Activated CD4-positive, alpha-beta memory T cell treated with anti-CD3 and anti-CD28 coated beads, Interleukin-2, amount 10 ng/mL, durations not matched to agents 7 days and 5 days (primary cell): Measurements from ENCODE around the gene FERMT3. TPM values are rescaled to one million over a fixed set of nuclear protein-coding genes. Genes with fewer than 3 reads are reported as not detected.
A peak's percentile ranks its signal among the peaks of the same experiment; 100 is the strongest.

ENCODE experiments used
- CTCF ChIA-PET: fragments of 350-600 bp; sonication (Branson Sonifier 250); formaldehyde crosslinking; loops from one replicate; lab custom pipeline; 2021; ENCODE audit warnings: antibody characterized with exemption, inconsistent platforms; lab: Charles Lee
- POLR2A ChIA-PET: fragments of 350-600 bp; sonication (Branson Sonifier 250); formaldehyde crosslinking; loops from one replicate; lab custom pipeline; 2021; ENCODE audit warnings: antibody characterized with exemption; lab: Charles Lee
- DNase-seq: peaks from one replicate; pipeline ENCODE4 v3.0.0-alpha.2; 2020
- H3K27ac Mint-ChIP-seq: one replicate; pipeline ENCODE4 v1.8.0; 2021; ENCODE audit warnings: mild to moderate bottlenecking, mixed read lengths
- H3K27me3 Mint-ChIP-seq: one replicate; pipeline ENCODE4 v1.8.0; 2021; ENCODE audit warnings: mixed read lengths
- H3K36me3 Mint-ChIP-seq: one replicate; pipeline ENCODE4 v1.8.0; 2021; ENCODE audit warnings: low read depth, mixed read lengths
- H3K4me1 Mint-ChIP-seq: one replicate; pipeline ENCODE4 v1.8.0; 2021; ENCODE audit warnings: mixed read lengths
- H3K4me3 Mint-ChIP-seq: one replicate; pipeline ENCODE4 v1.8.0; 2021; ENCODE audit warnings: mild to moderate bottlenecking, mixed read lengths
- H3K9me3 Mint-ChIP-seq: one replicate; pipeline ENCODE4 v1.8.0; 2021; ENCODE audit warnings: mixed read lengths
- total RNA-seq, 2 experiments: library from RNA; stranded (reverse); gene quantifications; one replicate each; pipeline ENCODE4 v1.2.3, GENCODE V29; 2021

FERMT3 gene
- total RNA-seq, 2 experiments from 2014 or later: 195 to 199 TPM

GRCh38 chr11:64231546-64231945, 25.0 kb downstream of the FERMT3 start:
- Mint-ChIP-seq H3K27me3 (no peaks in the 10 kb centered on the region), H3K27ac (no peak overlapping the region), H3K9me3 (no peaks in the 10 kb centered on the region), H3K4me1 (peaks cover 56% of the 10 kb centered on the region), H3K36me3 (peaks cover 14% of the 10 kb centered on the region), H3K4me3 (peak overlapping the region; percentile 85)
- DNase-seq: no peak
- POLR2A ChIA-PET: interaction anchor here (1.4 to 6.7 kb wide), 4 partner anchors 12 to 73 kb away, joined by 4 to 49 read pairs (median 8); partner anchors contain the start of genes FERMT3, FKBP2 and STIP1
- CTCF ChIA-PET: no interaction called here

- ChIA-PET CTCF (interaction anchor here (0.8 kb wide), 2 partner anchors 28 to 85 kb away, joined by 3 to 5 read pairs; partner anchors contain the start of gene TRMT112), POLR2A (interaction anchor here (1.0 to 6.7 kb wide), 6 partner anchors 8 to 69 kb away, joined by 3 to 49 read pairs (median 4); partner anchors contain the start of genes FERMT3, FKBP2 and STIP1)
- Mint-ChIP-seq H3K27me3 (no peaks in the 10 kb centered on the region), H3K9me3 (no peaks in the 10 kb centered on the region), H3K4me3 (peak overlapping the region; percentile 85), H3K36me3 (peaks cover 16% of the 10 kb centered on the region), H3K27ac (no peak overlapping the region), H3K4me1 (peaks cover 50% of the 10 kb centered on the region)
- DNase-seq: no peak
Observed at GRCh38 chr11:64232182-64232966, 25.9 kb downstream of the FERMT3 start.

- no peaks in the 10 kb centered on the region for H3K9me3 Mint-ChIP-seq
- peak overlapping the region; percentile 53 for H3K4me3 Mint-ChIP-seq
- CTCF ChIA-PET: interaction anchor here (0.8 kb wide), 2 partner anchors 29 to 85 kb away, joined by 3 to 5 read pairs; partner anchors contain the start of gene TRMT112
- H3K27me3 Mint-ChIP-seq: no peaks in the 10 kb centered on the region
- peaks cover 48% of the 10 kb centered on the region for H3K4me1 Mint-ChIP-seq
- POLR2A ChIA-PET: interaction anchor here (1.0 to 6.7 kb wide), 8 partner anchors 9 to 68 kb away, joined by 3 to 49 read pairs (median 4); partner anchors contain the start of genes FERMT3, FKBP2 and STIP1
- no peak for DNase-seq
- H3K27ac Mint-ChIP-seq: no peak overlapping the region
- peaks cover 19% of the 10 kb centered on the region for H3K36me3 Mint-ChIP-seq
Observed at GRCh38 chr11:64232967-64233315, 26.4 kb downstream of the FERMT3 start.

DNA sequence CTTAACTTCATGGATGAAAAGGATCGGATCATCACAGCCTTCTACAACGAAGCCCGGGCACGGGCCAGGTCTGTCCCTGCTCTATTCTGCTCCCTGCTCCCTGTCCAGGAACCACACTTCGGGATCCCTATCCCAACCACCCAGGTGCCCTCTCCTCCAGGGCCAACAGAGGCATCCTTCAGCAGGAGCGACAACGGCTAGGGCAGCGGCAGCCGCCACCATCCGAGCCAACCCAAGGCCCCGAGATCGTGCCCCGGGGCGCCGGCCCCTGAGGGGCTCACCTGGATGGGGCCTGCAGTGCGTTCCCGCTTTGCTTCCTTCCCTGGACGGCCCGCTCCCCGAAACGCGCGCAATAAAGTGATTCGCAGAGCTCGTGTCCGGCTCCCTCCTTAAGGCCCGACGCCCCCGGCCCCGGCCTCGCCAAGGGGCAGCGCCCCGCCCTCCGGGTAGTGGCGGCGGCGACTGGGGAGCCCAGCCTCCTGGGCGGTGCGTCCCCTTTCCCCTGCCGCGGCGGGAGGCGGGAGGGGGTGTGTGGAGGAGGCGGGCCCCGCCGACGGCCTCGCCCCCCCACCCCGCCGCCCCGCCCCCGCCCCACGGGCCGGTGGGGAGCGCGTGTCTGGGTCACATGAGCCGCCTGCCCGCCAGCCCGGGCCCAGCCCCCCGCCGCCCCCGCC, 27.5 kb downstream of the FERMT3 start, which contains the start of gene VEGFB:
Gene VEGFB (plus strand): TSS at position 672 of the 674 bp plus-strand sequence. CDS start 250 bp downstream, outside the sequence.
- peak; percentile 79 for DNase-seq
- Mint-ChIP-seq H3K9me3 (no peaks in the 10 kb centered on the region), H3K36me3 (peaks cover 18% of the 10 kb centered on the region), H3K27me3 (no peaks in the 10 kb centered on the region), H3K4me3 (peak within 1 kb of the TSS; percentile 83), H3K27ac (peak within 1 kb of the TSS; percentile 26), H3K4me1 (peaks cover 46% of the 10 kb centered on the region)
- POLR2A ChIA-PET: interaction anchor here (0.7 to 6.7 kb wide), 6 partner anchors 9 to 48 kb away, joined by 3 to 49 read pairs (median 7); partner anchors contain the start of genes FERMT3, FKBP2 and STIP1
- CTCF ChIA-PET: interaction anchor here (2.0 kb wide), 1 partner anchor 16 kb away, joined by 5 read pairs; no protein-coding TSS in a partner anchor

DNA sequence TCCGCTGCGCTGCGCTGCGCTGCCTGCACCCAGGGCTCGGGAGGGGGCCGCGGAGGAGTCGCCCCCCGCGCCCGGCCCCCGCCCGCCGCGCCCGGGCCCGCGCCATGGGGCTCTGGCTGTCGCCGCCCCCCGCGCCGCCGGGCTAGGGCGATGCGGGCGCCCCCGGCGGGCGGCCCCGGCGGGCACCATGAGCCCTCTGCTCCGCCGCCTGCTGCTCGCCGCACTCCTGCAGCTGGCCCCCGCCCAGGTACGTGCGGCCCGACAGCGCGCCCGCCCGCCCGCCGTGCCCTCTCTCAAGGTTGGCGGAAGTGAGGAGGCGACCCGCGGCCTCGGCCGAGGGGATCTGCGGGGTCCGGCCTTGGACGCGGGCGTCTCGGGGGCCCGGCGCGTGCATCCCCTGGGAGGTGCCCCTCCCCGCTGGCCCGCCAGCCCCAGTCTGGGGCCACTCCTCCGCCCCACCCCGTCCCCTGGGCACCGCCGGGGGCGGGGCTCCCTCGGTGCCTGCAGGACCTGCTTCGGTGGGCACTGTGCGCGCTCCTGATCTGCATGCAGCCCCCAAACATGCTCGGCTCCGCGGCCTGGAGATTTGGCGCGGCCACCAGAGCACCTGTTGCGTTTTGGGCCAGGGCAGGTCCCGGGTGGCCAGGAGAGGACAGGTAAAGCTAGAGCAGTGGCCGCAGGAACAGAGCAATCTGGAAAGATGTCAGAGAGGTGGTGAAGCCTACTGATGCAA, 28.3 kb downstream of the FERMT3 start:
- POLR2A ChIA-PET: interaction anchor here (0.5 to 6.7 kb wide), 5 partner anchors 9 to 49 kb away, joined by 3 to 49 read pairs (median 5); partner anchors contain the start of genes FERMT3, FKBP2, NUDT22 and STIP1
- Mint-ChIP-seq H3K9me3 (no peaks in the 10 kb centered on the region), H3K4me1 (peaks cover 43% of the 10 kb centered on the region), H3K4me3 (peak overlapping the region; percentile 83), H3K36me3 (peaks cover 12% of the 10 kb centered on the region), H3K27me3 (no peaks in the 10 kb centered on the region), H3K27ac (no peak overlapping the region)
- CTCF ChIA-PET: interaction anchor here (2.0 kb wide), 1 partner anchor 15 kb away, joined by 5 read pairs; no protein-coding TSS in a partner anchor
- DNase-seq: peak; percentile 65

DNA sequence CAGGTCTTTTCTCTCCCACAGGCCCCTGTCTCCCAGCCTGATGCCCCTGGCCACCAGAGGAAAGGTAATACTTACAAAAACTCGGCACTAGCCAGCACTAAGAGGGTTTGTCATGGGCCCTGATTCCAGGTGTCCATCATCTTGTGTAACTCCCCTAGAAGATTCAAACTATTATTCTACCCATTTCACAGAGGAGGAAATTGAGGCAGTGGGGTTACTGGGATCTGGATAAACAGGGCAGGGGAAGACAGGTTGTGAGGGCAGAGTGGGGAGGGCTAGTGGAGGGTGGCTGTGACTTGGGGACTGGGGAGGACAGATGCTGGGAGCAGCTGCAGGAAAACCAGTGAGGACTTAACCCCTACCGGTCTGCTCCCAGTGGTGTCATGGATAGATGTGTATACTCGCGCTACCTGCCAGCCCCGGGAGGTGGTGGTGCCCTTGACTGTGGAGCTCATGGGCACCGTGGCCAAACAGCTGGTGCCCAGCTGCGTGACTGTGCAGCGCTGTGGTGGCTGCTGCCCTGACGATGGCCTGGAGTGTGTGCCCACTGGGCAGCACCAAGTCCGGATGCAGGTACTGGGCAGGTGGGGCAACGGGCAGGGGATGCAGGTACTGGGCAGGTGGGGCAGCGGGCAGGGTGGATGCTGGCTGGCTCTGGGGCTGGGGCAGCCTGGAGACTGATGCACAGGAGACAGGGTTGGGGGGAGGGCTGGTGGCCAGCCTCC, 29.1 kb downstream of the FERMT3 start:
- Mint-ChIP-seq H3K27ac (no peak overlapping the region), H3K4me3 (peak overlapping the region; percentile 83), H3K9me3 (no peaks in the 10 kb centered on the region), H3K4me1 (peaks cover 46% of the 10 kb centered on the region), H3K36me3 (peaks cover 12% of the 10 kb centered on the region), H3K27me3 (no peaks in the 10 kb centered on the region)
- DNase-seq: no peak
- ChIA-PET POLR2A (interaction anchor here (0.6 to 2.1 kb wide), 7 partner anchors 10 to 900 kb away, joined by 3 to 10 read pairs (median 3); partner anchors contain the start of genes FERMT3, NUDT22, STIP1 and TRPT1), CTCF (interaction anchor here (1.6 to 2.2 kb wide), 3 partner anchors 15 to 68 kb away, joined by 5 to 10 read pairs (median 5); partner anchors contain the start of gene FERMT3)

DNA sequence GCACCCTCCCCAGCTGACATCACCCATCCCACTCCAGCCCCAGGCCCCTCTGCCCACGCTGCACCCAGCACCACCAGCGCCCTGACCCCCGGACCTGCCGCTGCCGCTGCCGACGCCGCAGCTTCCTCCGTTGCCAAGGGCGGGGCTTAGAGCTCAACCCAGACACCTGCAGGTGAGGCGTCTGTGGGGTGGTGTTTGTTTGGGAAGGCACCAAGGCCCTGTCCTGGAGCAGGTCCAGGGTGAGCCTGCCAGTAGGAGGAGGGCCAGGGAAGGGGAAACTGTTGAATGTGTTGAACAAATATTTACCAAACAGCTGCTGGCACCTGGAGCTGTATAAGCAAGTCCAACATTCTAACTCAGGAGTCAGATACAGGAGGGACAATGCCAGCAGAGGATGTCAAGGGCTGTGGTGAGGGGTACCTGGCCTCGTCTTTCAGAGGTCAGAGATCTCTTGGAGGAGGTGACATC, 31.0 kb downstream of the FERMT3 start:
- ChIA-PET POLR2A (interaction anchor here (1.5 to 3.6 kb wide), 2 partner anchors 11 to 30 kb away, joined by 9 to 19 read pairs; partner anchors contain the start of genes FERMT3, NUDT22 and TRPT1), CTCF (interaction anchor here (1.6 to 2.2 kb wide), 2 partner anchors 31 to 66 kb away, joined by 5 to 10 read pairs; partner anchors contain the start of gene FERMT3)
- Mint-ChIP-seq H3K9me3 (no peaks in the 10 kb centered on the region), H3K36me3 (peaks cover 12% of the 10 kb centered on the region), H3K4me1 (peaks cover 40% of the 10 kb centered on the region), H3K27me3 (no peaks in the 10 kb centered on the region), H3K4me3 (no peak overlapping the region), H3K27ac (no peak overlapping the region)
- no peak for DNase-seq

DNA sequence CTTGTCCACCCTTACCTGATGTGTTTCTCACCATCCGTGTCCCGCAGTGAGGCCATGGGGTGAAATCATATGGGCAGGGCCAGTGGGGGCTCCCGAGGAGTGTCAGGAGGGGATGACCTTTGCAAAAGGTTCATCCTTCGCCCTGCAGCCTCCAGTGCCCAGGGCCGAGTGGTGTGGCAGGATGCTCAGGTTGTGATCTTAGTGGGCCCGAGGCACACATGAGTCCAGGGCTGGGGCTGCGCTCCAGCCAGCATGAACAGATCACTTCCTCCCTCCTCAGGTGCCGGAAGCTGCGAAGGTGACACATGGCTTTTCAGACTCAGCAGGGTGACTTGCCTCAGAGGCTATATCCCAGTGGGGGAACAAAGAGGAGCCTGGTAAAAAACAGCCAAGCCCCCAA, 31.6 kb downstream of the FERMT3 start:
- Mint-ChIP-seq H3K4me3 (no peak overlapping the region), H3K27me3 (no peaks in the 10 kb centered on the region), H3K36me3 (peaks cover 10% of the 10 kb centered on the region), H3K9me3 (no peaks in the 10 kb centered on the region), H3K4me1 (peaks cover 41% of the 10 kb centered on the region), H3K27ac (peak overlapping the region; percentile 48)
- ChIA-PET POLR2A (interaction anchor here (1.5 to 4.8 kb wide), 4 partner anchors 12 to 34 kb away, joined by 4 to 45 read pairs (median 14); partner anchors contain the start of genes FERMT3, NUDT22 and TRPT1), CTCF (no interaction called here)
- no peak for DNase-seq

DNA sequence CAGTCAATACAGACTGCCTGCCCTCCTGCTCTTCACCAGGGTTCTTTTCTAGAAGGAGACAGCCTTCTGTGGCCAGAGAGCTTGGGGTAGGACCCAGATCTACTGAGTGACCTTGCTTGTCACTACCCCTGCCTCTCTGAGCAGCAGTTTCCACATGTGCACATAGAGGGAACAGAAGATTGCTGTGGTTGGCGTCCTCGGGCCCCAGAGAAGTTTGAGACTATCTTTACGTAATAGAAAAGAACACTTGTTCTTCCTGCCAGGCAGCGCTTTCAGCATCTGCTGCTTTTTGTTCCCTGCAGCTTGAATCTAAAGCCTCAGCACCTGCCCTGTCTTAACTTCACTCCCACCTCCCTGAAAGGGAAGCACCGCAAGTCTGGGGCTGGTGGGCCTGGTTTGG, 32.5 kb downstream of the FERMT3 start:
- ChIA-PET CTCF (interaction anchor here (2.0 kb wide), 1 partner anchor 62 kb away, joined by 5 read pairs; no protein-coding TSS in a partner anchor), POLR2A (interaction anchor here (1.8 to 4.8 kb wide), 3 partner anchors 14 to 33 kb away, joined by 4 to 45 read pairs (median 19); partner anchors contain the start of genes FERMT3, NUDT22 and TRPT1)
- H3K27me3 Mint-ChIP-seq: no peaks in the 10 kb centered on the region
- H3K4me3 Mint-ChIP-seq: no peak overlapping the region
- H3K27ac Mint-ChIP-seq: no peak overlapping the region
- no peak for DNase-seq
- no peaks in the 10 kb centered on the region for H3K9me3 Mint-ChIP-seq
- peaks cover 19% of the 10 kb centered on the region for H3K36me3 Mint-ChIP-seq
- H3K4me1 Mint-ChIP-seq: peaks cover 47% of the 10 kb centered on the region

GRCh38 chr11:64239662-64240434, 33.3 kb downstream of the FERMT3 start:
- Mint-ChIP-seq H3K27ac (peak overlapping the region; percentile 92), H3K36me3 (peaks cover 23% of the 10 kb centered on the region), H3K9me3 (no peaks in the 10 kb centered on the region), H3K4me1 (peaks cover 53% of the 10 kb centered on the region), H3K4me3 (peak overlapping the region; percentile 90), H3K27me3 (no peaks in the 10 kb centered on the region)
- no peak for DNase-seq
- ChIA-PET POLR2A (interaction anchor here (1.0 to 4.8 kb wide), 4 partner anchors 15 to 33 kb away, joined by 4 to 45 read pairs (median 12); partner anchors contain the start of genes FERMT3, NUDT22 and TRPT1), CTCF (interaction anchor here (2.0 to 3.6 kb wide), 2 partner anchors 10 to 61 kb away, joined by 5 to 23 read pairs; no protein-coding TSS in a partner anchor)
